Kasumi-1 (cell line): ENCODE measurements around the gene ABCG8.
"Not testable (repeated sequence)": the region's sequence is repeated elsewhere in the genome, so short reads cannot be mapped to it uniquely, and the experiment has no call there.

Experiments
- DNase-seq, 2 experiments: peaks; one replicate each; lab custom pipeline; 2025; lab: John Stamatoyannopoulos, UW

The ABCG8 gene

DNA sequence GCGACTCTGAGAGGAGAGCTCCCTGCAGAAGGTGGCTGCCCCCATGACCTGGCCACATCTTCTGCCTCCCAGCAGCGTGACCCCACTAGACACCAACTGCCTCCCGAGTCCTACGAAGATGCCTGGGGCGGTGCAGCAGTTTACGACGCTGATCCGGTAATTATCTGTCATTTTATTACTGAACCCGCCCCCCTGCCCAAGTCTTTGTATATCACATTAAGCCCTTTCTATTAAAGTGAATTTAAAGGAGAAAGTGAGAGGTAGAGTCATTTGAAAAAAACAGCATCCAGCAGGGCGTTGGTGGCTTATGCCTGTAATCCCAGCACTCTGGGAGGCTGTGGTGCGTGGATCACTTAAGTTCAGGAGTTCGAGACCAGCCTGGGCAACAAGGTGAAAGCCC, 33.4 kb downstream of the ABCG8 start:
- no peak for DNase-seq

DNA sequence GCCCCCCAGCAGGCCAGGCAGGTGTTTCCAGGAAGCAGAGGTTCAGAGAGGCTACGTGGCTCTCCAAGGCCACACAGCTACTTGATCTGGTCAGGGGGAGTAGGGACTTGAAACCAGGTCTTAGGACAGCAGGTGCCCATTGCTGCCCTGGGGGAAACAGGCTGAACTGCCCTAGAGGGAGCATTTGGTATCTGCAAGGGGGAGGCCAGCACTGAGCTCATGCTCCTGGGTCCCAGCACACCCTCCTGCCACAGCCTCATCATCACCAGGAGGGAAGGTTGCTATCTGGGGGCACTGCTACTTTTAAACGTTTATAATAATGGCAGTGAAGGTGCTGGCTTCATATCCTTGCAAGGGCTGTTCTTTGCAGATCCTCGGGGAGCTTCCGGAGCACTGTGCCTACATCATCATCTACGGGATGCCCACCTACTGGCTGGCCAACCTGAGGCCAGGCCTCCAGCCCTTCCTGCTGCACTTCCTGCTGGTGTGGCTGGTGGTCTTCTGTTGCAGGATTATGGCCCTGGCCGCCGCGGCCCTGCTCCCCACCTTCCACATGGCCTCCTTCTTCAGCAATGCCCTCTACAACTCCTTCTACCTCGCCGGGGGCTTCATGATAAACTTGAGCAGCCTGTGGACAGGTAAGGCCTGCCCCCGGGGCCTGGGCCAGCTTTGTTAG, 36.1 kb downstream of the ABCG8 start:
- DNase-seq: no peak

DNA sequence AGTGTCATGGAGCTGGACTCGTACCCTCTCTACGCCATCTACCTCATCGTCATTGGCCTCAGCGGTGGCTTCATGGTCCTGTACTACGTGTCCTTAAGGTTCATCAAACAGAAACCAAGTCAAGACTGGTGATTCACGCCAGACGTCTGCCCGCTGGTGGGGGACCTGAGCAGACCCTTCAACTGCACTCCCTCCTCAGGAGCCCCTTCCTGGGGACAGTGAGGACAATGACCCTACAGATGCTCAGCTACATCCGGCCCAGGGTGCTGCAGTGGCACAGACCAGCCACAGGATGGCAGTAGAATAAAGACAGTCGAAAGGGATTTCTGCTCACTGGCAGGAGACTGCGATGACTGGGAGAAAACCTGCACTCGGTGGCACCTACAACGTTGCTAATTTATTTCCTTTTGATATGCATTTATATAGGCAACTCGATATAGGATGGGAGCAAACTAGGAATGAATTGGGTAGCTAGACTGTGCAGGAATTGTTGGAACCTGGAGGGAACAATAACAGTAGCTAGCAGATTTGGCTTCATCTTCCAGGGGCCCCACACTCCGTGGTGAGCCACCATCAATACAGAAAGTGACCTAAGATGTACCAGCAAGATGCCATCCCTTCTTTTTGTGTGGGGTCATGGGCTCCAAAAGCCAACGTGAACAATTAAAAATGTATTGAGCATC, 39.2 kb downstream of the ABCG8 start:
- DNase-seq: peak; percentile 68 to 79

- DNase-seq: no peak
These were observed 40.5 kb downstream of the ABCG8 start for GRCh38 chr2:43879261-43879660.

GRCh38 chr2:43880471-43880870, 41.7 kb downstream of the ABCG8 start:
- no peak for DNase-seq

DNA sequence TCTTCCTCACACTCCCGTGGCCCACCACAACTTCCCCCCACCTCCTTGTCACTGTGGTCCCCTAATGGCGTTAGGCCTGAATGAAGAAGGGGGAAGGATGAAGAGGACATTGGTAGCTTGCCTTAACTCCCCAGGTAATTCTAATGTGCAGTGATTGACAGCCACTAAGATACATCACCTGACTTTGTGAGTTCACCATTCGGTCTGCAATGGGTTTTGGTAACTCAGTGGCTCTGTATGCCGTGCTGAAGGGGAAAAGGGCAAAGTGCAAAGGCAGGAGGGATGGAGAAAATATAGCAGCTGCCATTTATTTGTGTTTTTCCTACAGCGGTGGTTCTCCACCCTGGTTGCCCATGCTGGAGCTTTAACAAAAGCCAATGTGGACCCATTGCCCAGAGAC, 42.2 kb downstream of the ABCG8 start:
- DNase-seq: no peak

GRCh38 chr2:43882312-43882711, 43.5 kb downstream of the ABCG8 start:
- DNase-seq: no peak

GRCh38 chr2:43884689-43885088, 45.9 kb downstream of the ABCG8 start:
- no peak for DNase-seq

- DNase-seq: no peak
These were observed 46.4 kb downstream of the ABCG8 start for GRCh38 chr2:43885132-43885632.

GRCh38 chr2:43887176-43887575, 48.4 kb downstream of the ABCG8 start:
- DNase-seq: no peak

DNA sequence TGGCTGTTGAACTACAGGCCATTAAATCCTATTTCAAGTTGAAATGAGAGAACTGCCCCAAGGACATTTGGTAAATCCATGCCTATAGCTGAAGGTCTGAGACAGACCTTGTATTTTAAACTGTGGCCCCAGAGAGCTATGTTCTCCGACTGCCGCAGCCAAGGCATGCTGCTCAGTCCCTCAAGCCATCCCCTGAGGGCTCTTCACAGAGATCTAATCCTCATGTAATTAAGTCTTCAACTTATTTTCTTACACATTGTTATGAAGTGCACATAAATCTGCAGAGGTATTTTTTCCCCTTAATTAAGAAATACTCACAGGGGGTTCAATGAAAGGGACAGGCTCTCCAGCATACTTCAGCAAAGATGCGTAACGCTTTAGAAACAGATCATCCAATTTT, 50.6 kb downstream of the ABCG8 start:
- DNase-seq: no peak

DNA sequence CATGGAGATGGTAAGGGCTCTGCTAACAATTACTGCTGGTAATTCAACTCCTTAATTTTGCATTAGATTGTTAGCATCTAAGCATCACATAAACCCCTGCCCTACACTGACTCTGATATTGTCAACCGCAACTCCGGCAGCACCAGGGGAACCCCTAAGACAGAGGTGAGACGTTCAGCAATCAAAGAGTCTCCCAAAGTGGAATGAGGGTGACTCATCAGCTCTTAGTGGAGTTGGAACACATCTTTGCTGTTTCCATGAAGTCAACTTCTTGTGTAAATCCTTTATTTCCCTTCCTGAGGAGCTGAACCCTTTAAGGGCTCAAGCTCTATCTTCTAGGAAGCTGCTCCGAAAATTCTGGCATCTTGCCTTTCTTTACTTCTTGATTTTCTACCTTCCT, 52.1 kb downstream of the ABCG8 start:
- no peak for DNase-seq

DNA sequence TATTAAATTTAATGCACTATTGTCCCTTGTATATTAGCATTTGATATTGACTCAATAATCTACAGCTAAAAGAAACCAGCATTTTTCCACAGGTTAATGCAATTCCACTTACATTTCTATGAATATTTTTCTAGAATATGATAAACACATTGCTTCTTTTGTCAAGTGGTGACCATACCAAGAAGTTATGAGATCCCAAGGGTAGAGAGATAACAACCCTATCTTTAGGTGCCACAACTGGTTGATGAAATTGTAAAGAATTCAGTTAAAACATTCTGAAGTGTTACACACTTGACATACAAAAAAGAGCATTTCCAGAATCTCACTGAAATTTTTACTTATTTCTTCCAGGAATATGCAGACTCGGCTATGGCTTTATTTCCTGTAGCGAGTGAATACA, 56.0 kb downstream of the ABCG8 start:
- no peak for DNase-seq

DNA sequence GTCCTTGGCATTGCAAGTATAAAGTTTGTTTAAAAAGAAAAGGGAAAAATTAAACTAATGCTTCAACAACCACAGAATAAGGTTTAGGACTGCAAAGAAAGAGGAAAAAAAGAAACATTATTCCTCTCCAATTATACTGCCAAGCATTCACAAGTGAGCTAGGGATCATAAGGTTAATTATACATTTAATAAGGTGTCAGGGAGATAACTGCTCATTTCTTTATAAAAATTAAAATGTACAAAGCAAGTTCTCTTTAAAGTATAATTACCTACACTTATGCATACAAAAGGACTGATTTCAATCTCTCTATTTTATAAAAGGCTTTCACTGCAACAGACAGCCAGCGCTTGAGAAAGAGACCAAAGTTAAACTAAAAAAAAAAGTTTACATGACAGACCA, 58.1 kb downstream of the ABCG8 start:
- DNase-seq: no peak

DNA sequence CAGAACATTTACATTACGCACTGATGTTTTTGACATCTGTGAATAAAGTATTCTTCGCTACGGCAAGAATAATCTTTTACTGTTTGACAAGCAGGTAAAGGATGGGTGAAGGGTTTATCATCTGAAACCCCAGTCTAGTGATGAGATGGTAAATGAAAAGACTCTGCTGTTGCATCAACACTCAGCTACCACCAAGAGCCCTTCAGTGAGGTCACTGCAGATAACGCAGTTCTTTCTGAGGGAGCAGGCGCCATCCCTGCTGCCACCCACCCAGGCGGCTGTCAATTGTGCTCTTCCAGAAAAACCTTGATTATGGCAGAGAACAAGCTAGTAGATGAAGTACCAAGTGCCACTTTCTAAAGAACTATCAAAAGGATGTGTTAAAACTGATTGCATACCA, 58.7 kb downstream of the ABCG8 start:
- no peak for DNase-seq

DNA sequence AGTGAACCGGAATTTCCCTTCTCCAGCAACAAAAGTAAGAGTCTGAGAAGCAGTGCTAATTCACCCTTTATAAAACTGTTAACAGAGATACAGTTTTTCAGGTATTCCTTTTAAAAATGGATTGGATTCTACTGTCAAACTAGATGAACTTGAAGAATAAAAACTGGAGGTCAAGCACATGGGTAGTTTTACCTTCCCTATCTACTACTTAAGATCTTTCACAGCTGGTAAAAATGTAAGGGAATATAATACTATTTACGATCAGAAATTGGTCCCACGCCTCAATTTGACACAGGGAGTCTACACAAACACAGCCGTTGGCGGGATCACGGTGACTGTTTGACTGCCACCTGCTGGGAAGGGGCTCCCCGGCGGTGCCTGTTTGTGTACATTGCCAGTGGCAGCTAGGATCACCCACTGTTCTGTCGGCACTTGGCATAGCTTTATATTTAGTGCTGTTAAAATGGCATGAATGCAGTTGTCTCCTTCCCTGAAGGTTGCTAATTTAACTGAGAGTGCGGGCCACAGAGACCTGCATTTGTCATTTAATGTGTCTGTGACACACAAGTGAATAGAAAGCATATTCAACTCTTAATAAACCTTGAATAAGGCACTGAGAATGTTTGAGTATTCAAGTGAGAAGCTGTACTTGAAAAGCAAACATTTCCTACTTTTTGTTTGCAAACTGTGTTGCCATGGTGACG, 59.5 kb downstream of the ABCG8 start:
- no peak for DNase-seq

GRCh38 chr2:43898838-43899346, 60.1 kb downstream of the ABCG8 start:
- DNase-seq: no peak

GRCh38 chr2:43899589-43899988, 60.8 kb downstream of the ABCG8 start:
- no peak for DNase-seq

DNA sequence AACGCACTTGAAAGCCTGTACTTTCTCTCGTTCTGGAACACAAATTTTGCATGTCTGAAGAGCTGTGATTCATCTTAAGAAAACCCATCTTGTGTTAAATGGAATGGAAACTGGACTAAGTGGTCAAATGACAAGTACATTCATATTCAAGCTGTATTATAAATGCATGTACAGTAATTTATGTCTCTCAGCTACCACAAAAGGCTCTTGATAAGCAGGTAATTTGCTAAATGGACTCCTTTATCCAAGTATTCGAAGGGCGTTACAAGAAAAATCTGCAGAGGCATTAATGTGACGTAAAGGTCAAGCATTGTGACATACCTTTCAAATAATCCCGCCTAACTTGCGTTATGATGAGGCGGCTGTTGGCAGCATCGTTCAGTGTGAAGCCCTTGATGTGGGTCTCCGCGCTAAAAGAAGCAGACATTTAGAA, 66.6 kb downstream of the ABCG8 start:
- DNase-seq: no peak

- DNase-seq: no peak
These were observed 67.1 kb downstream of the ABCG8 start for GRCh38 chr2:43905871-43906270.

DNA sequence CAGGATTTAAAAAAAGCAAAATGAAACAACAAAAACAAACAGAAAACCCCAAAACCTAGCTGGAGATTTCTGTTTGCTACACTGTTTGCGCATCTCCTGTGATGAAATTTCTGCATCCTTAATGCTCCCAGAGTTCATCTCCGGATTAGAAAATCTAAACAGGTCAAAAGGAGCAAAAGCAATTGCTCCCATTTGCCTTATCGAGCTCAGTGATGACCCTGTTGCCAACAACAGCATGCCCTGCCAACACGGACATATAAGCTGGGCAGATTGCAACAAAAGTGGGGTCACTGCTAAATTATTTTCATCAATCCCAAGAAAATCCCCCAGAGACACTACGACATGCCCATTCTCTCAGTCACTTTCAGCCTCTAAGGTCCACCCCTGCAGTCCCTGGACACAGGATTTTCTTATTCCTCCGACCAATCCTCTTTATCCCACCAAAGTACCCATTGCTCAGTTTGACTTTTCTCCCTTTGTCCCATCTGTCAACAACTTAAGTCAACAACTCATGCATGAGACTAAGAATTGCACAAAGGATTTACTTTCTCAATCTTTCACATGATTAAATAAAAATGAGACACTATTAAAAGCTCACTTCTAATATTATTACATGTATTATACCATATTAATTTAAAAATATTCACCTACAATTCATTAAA, 67.8 kb downstream of the ABCG8 start:
- no peak for DNase-seq

DNA sequence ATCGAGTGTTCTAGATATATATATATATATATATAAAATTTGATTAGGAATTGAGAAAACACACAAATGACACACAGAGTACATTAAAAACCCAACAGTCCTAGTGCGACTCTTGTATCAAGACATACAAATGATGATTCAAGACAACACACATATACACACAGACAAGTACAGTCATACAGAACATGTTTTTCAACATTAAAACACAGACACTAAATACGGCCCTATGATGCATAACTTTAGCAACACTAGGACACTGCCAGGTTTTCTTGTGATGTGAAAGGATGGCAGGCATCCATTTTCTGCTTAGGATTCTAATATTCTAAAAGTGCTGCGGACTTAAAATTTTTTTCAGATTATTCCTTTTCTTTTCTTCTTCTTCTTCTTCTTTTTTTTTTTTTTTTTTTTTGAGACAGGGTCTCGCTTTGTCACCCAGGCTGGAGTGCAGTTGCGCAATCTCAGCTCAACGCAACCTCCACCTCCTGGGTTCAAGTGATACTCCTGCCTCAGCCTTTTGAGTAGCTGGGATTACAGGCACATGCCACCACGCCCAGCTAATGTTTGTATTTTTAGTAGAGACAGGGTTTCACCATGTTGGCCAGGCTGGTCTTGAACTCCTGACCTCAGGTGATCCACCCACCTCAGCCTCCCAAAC, 72.5 kb downstream of the ABCG8 start:
- DNase-seq: not testable (repeated sequence)
